Esophagus muscularis mucosa (tissue), 4 donors: Measurements from ENCODE around the gene CTR9.

Experiments used
- EP300 ChIP-seq: sonication (generic); formaldehyde crosslinking; IDR thresholded peaks from one replicate; pipeline ENCODE4 v1.6.1; 2017; ENCODE audit warnings: antibody characterized with exemption
- POLR2A ChIP-seq: fragments of 450-650 bp; IDR thresholded peaks from one replicate; pipeline ENCODE4 v1.6.1; 2017; ENCODE audit warnings: antibody characterized with exemption, moderate library complexity, mild to moderate bottlenecking, low read depth
- POLR2AphosphoS5 ChIP-seq, 2 donors: sonication (generic); formaldehyde crosslinking; IDR thresholded peaks; one replicate each; pipeline ENCODE4 v1.6.1; 2017; ENCODE audit warnings: antibody characterized with exemption in 2 of 2
- TF ChIP-seq, protein P1 (sequence below), 3 experiments: fragments of 200-600 bp in 2 of 3; fragments of 450-650 bp in 1 of 3; sonication (generic) in 2 of 3; IDR thresholded peaks; one replicate each; pipeline ENCODE4 v1.5.1; 2017 to 2019; ENCODE audit warnings: antibody characterized with exemption in 3 of 3, mild to moderate bottlenecking in 2 of 3, moderate library complexity in 1 of 3

DNA sequence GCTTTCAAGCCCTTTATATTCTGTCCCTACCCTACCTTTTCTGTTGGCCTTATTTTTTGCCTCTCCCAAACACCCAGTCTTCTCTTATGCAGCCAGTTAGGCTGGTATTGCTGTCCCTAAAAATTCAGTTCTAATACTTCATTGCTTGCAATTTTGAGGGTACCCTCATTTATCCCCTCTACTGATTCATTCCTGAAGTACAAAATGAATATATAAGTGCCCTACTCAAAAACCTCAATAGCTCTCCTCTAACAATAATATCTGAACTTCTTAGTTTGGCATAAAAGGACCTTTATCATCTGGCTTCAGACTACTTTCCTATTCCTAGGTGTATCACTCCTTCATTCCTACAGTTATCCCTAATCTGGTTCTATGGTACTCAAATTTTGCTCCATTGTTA is 62.9 kb downstream of the CTR9 start:
- TF ChIP-seq, protein P1, sequence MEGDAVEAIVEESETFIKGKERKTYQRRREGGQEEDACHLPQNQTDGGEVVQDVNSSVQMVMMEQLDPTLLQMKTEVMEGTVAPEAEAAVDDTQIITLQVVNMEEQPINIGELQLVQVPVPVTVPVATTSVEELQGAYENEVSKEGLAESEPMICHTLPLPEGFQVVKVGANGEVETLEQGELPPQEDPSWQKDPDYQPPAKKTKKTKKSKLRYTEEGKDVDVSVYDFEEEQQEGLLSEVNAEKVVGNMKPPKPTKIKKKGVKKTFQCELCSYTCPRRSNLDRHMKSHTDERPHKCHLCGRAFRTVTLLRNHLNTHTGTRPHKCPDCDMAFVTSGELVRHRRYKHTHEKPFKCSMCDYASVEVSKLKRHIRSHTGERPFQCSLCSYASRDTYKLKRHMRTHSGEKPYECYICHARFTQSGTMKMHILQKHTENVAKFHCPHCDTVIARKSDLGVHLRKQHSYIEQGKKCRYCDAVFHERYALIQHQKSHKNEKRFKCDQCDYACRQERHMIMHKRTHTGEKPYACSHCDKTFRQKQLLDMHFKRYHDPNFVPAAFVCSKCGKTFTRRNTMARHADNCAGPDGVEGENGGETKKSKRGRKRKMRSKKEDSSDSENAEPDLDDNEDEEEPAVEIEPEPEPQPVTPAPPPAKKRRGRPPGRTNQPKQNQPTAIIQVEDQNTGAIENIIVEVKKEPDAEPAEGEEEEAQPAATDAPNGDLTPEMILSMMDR (IDR thresholded peaks at IDR 0.05), result no peak
- TF ChIP-seq POLR2A, result no peak
- no peak for TF ChIP-seq POLR2AphosphoS5 (IDR thresholded peaks at IDR 0.05)
- no peak for TF ChIP-seq EP300
